ENCODE data around the gene FBN2.

Gene FBN2

DNA sequence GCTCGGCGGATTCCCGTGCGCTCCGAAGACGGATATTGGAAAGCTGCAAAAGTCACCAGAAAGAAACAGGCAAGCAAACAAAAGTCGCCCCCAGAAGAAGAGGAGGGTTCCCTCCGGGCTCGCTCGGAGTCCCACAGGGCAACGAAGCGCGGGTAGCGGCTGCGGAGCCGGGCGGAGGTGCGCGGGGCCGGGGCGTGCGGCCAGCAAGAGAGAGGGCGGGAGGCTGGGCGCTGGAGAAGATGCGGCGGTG is at the start of gene FBN2:
Gene FBN2, minus strand, starts transcription at position 246 of the 250 bp plus-strand sequence. CDS start 642 bp downstream, outside the sequence.
- H3K4me2 ChIP-seq (ENCODE audit: low read depth, low read length, poor library complexity, severe bottlenecking): no peak within 1 kb of the TSS
- no peaks in the 10 kb centered on the region for H3K9me3 ChIP-seq (ENCODE audit: insufficient read depth, low read depth, low read length)
- H3K4me3 ChIP-seq (ENCODE audit: low read length, poor library complexity, severe bottlenecking): no peak within 1 kb of the TSS
- H3K27me3 ChIP-seq (ENCODE audit: insufficient read depth, low read length, poor library complexity, severe bottlenecking): no peaks in the 10 kb centered on the region
- H3K79me2 ChIP-seq (ENCODE audit: insufficient read depth, low read length): no peaks in the 10 kb centered on the region
- H3F3A ChIP-seq (ENCODE audit: low read depth): no peaks in the 10 kb centered on the region
- no peak within 1 kb of the TSS for H2AFZ ChIP-seq (ENCODE audit: low read length)
- no peaks in the 10 kb centered on the region for H3K4me1 ChIP-seq (ENCODE audit: insufficient read depth, low read length, poor library complexity, severe bottlenecking)
- no peak within 1 kb of the TSS for H3K9ac ChIP-seq (ENCODE audit: low read depth, low read length, poor library complexity, severe bottlenecking)
- no peaks in the 10 kb centered on the region for H4K20me1 ChIP-seq (ENCODE audit: insufficient read depth, low read length, poor library complexity, severe bottlenecking)
- no peaks in the 10 kb centered on the region for H3K36me3 ChIP-seq (ENCODE audit: insufficient read depth, low read length)
- H3K9me2 ChIP-seq (replicated peaks; ENCODE audit: low read depth, low read length): no peaks in the 10 kb centered on the region
- TF ChIP-seq EZH2phosphoT487 (IDR thresholded peaks at IDR 0.05; ENCODE audit: borderline replicate concordance) (no peak), CTCF (conservative IDR thresholded peaks at IDR 0.05; ENCODE audit: low read length) (no peak)

DNA sequence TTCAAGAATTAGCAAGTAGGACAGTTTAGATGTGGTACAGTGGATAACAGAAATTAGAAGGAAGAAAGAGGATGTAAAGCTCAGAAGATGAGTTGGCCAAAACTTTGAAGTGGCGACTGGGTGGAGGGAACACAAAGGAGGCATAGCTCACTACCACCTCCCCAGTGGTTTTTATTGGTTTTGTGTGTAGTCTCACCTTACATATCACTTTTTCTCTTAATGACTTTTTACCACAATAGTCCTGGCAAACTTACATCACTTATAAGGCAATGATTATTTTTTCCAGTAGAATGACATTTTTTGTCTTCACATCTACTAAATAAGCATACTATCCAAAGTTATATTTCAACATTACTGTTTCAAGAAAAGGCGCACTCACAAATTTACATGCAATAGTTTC is 49.2 kb upstream of the FBN2 start:
- Histone ChIP-seq H3K36me3 (ENCODE audit: insufficient read depth, low read length) (no peaks in the 10 kb centered on the region), H2AFZ (ENCODE audit: low read length) (no peak overlapping the region), H4K20me1 (ENCODE audit: insufficient read depth, low read length, poor library complexity, severe bottlenecking) (no peaks in the 10 kb centered on the region), H3K27me3 (ENCODE audit: insufficient read depth, low read length, poor library complexity, severe bottlenecking) (no peaks in the 10 kb centered on the region), H3K9me2 (replicated peaks; ENCODE audit: low read depth, low read length) (no peaks in the 10 kb centered on the region), H3K79me2 (ENCODE audit: insufficient read depth, low read length) (no peaks in the 10 kb centered on the region), H3K4me2 (ENCODE audit: low read depth, low read length, poor library complexity, severe bottlenecking) (no peak overlapping the region), H3K4me3 (ENCODE audit: low read length, poor library complexity, severe bottlenecking) (no peak overlapping the region), H3F3A (ENCODE audit: low read depth) (no peaks in the 10 kb centered on the region), H3K4me1 (ENCODE audit: insufficient read depth, low read length, poor library complexity, severe bottlenecking) (no peaks in the 10 kb centered on the region), H3K9me3 (ENCODE audit: insufficient read depth, low read depth, low read length) (no peaks in the 10 kb centered on the region), H3K9ac (ENCODE audit: low read depth, low read length, poor library complexity, severe bottlenecking) (no peak overlapping the region)
- no peak for TF ChIP-seq EZH2phosphoT487 (IDR thresholded peaks at IDR 0.05; ENCODE audit: borderline replicate concordance)
- TF ChIP-seq CTCF (conservative IDR thresholded peaks at IDR 0.05; ENCODE audit: low read length): no peak

GRCh38 chr5:128586848-128587247 is 48.8 kb upstream of the FBN2 start:
- no peaks in the 10 kb centered on the region for H4K20me1 ChIP-seq (ENCODE audit: insufficient read depth, low read length, poor library complexity, severe bottlenecking)
- H3K79me2 ChIP-seq (ENCODE audit: insufficient read depth, low read length): no peaks in the 10 kb centered on the region
- no peaks in the 10 kb centered on the region for H3F3A ChIP-seq (ENCODE audit: low read depth)
- H3K4me3 ChIP-seq (ENCODE audit: low read length, poor library complexity, severe bottlenecking): no peak overlapping the region
- H3K27me3 ChIP-seq (ENCODE audit: insufficient read depth, low read length, poor library complexity, severe bottlenecking): no peaks in the 10 kb centered on the region
- H3K9ac ChIP-seq (ENCODE audit: low read depth, low read length, poor library complexity, severe bottlenecking): no peak overlapping the region
- H2AFZ ChIP-seq (ENCODE audit: low read length): no peak overlapping the region
- no peaks in the 10 kb centered on the region for H3K9me3 ChIP-seq (ENCODE audit: insufficient read depth, low read depth, low read length)
- H3K4me1 ChIP-seq (ENCODE audit: insufficient read depth, low read length, poor library complexity, severe bottlenecking): no peaks in the 10 kb centered on the region
- H3K9me2 ChIP-seq (replicated peaks; ENCODE audit: low read depth, low read length): no peaks in the 10 kb centered on the region
- TF ChIP-seq EZH2phosphoT487 (IDR thresholded peaks at IDR 0.05; ENCODE audit: borderline replicate concordance) (no peak), CTCF (conservative IDR thresholded peaks at IDR 0.05; ENCODE audit: low read length) (no peak)
- H3K36me3 ChIP-seq (ENCODE audit: insufficient read depth, low read length): no peaks in the 10 kb centered on the region
- no peak overlapping the region for H3K4me2 ChIP-seq (ENCODE audit: low read depth, low read length, poor library complexity, severe bottlenecking)

Measured in Loucy (cell line).